ENCODE results near the gene USP17L15.
"Not testable (repeated sequence)": the region's sequence is repeated elsewhere in the genome, so short reads cannot be mapped to it uniquely, and the experiment has no call there.

Gene USP17L15, protein sequence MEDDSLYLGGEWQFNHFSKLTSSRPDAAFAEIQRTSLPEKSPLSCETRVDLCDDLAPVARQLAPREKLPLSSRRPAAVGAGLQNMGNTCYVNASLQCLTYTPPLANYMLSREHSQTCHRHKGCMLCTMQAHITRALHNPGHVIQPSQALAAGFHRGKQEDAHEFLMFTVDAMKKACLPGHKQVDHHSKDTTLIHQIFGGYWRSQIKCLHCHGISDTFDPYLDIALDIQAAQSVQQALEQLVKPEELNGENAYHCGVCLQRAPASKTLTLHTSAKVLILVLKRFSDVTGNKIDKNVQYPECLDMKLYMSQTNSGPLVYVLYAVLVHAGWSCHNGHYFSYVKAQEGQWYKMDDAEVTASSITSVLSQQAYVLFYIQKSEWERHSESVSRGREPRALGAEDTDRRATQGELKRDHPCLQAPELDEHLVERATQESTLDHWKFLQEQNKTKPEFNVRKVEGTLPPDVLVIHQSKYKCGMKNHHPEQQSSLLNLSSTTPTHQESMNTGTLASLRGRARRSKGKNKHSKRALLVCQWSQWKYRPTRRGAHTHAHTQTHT

DNA sequence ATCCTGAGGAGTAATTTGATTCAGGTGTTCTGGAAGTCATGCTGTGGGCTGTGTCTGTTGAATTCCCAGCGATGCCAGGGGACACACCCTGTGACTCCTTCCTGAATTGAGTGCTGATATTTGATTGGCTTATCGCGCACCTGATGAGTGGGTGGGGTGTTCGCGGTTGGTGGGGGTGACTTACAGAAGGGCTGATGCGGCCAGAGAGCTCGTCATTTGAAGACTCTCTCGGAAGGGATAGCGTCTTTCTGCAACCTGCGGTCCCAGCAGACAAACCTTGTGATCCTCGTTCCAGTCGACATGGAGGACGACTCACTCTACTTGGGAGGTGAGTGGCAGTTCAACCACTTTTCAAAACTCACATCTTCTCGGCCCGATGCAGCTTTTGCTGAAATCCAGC, at the start of gene USP17L15:
USP17L15 (plus strand) TSS at position 301 of the 400 bp plus-strand sequence; CDS start at position 301, 0 bp downstream.
- DNase-seq = not testable (repeated sequence)

GRCh38 chr4:9210357-9210756, 23.8 kb upstream of the USP17L15 start, which contains the start of gene USP17L10:
USP17L10 (plus strand) TSS chr4:9210657; CDS start chr4:9210657, 0 bp downstream.
- not testable (repeated sequence) for DNase-seq

DNA sequence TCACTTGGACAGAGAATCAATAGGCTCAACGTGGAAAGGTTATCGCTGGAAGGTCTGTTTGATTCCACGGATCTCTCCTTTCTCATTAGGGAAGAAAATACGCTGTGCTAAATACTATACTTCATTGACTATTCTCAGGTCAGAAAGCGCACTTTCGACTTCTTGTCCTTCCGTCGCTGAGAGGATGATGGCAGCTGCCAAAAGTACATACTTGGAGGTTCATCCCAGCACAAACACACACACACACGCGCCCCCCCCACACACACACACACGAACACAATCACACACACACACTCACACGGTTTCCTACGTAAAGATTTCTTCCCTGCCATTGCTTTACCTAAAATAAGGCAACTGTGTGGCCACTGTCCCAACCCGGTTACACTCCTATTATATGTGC, 19.5 kb upstream of the USP17L15 start:
- DNase-seq = not testable (repeated sequence)

GRCh38 chr4:9215105-9215504, 19.1 kb upstream of the USP17L15 start, which contains the start of gene USP17L11:
USP17L11 (plus strand) TSS chr4:9215405; CDS start chr4:9215405, 0 bp downstream.
- not testable (repeated sequence) for DNase-seq

GRCh38 chr4:9219852-9220251, 14.3 kb upstream of the USP17L15 start, which contains the start of gene USP17L12:
USP17L12 (plus strand) TSS chr4:9220152; CDS start chr4:9220152, 0 bp downstream.
- not testable (repeated sequence) for DNase-seq

DNA sequence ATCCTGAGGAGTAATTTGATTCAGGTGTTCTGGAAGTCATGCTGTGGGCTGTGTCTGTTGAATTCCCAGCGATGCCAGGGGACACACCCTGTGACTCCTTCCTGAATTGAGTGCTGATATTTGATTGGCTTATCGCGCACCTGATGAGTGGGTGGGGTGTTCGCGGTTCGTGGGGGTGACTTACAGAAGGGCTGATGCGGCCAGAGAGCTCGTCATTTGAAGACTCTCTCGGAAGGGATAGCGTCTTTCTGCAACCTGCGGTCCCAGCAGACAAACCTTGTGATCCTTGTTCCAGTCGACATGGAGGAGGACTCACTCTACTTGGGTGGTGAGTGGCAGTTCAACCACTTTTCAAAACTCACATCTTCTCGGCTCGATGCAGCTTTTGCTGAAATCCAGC, 9.6 kb upstream of the USP17L15 start, which contains the start of gene USP17L13:
USP17L13 (plus strand) TSS at position 301 of the 400 bp plus-strand sequence; CDS start at position 301, 0 bp downstream.
- DNase-seq = not testable (repeated sequence)

DNA sequence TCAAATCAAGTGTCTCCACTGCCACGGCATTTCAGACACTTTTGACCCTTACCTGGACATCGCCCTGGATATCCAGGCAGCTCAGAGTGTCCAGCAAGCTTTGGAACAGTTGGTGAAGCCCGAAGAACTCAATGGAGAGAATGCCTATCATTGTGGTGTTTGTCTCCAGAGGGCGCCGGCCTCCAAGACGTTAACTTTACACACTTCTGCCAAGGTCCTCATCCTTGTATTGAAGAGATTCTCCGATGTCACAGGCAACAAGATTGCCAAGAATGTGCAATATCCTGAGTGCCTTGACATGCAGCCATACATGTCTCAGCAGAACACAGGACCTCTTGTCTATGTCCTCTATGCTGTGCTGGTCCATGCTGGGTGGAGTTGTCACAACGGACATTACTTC, 3.9 kb upstream of the USP17L15 start:
- DNase-seq = peak in 1 of 2 experiments; percentile 14

- not testable (repeated sequence) for DNase-seq
These were observed 4.3 kb downstream of the USP17L15 start for GRCh38 chr4:9238461-9238860.

- not testable (repeated sequence) for DNase-seq
These were observed 9.4 kb downstream of the USP17L15 start, which contains the start of gene USP17L17 for GRCh38 chr4:9243579-9243978. USP17L17 (plus strand) TSS chr4:9243879; CDS start chr4:9243879, 0 bp downstream.

GRCh38 chr4:9247953-9248680, 13.9 kb downstream of the USP17L15 start, which contains the start of gene USP17L18:
USP17L18 (plus strand) TSS chr4:9248630; CDS start chr4:9248630, 0 bp downstream.
- peak in 1 of 2 experiments; percentile 13 for DNase-seq

GRCh38 chr4:9253078-9253477, 18.9 kb downstream of the USP17L15 start, which contains the start of gene USP17L19:
USP17L19 (plus strand) TSS chr4:9253378; CDS start chr4:9253378, 0 bp downstream.
- not testable (repeated sequence) for DNase-seq

DNA sequence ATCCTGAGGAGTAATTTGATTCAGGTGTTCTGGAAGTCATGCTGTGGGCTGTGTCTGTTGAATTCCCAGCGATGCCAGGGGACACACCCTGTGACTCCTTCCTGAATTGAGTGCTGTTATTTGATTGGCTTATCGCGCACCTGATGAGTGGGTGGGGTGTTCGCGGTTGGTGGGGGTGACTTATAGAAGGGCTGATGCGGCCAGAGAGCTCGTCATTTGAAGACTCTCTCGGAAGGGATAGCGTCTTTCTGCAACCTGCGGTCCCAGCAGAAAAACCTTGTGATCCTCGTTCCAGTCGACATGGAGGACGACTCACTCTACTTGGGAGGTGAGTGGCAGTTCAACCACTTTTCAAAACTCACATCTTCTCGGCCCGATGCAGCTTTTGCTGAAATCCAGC, 23.6 kb downstream of the USP17L15 start, which contains the start of gene USP17L20:
USP17L20 (plus strand) TSS at position 301 of the 400 bp plus-strand sequence; CDS start at position 301, 0 bp downstream.
- not testable (repeated sequence) for DNase-seq

DNA sequence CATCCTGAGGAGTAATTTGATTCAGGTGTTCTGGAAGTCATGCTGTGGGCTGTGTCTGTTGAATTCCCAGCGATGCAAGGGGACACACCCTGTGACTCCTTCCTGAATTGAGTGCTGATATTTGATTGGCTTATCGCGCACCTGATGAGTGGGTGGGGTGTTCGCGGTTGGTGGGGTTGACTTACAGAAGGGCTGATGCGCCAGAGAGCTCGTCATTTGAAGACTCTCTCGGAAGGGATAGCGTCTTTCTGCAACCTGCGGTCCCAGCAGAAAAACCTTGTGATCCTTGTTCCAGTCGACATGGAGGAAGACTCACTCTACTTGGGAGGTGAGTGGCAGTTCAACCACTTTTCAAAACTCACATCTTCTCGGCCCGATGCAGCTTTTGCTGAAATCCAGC, 28.4 kb downstream of the USP17L15 start, which contains the start of gene USP17L21:
USP17L21 (plus strand) TSS at position 301 of the 400 bp plus-strand sequence; CDS start at position 301, 0 bp downstream.
- not testable (repeated sequence) for DNase-seq

DNA sequence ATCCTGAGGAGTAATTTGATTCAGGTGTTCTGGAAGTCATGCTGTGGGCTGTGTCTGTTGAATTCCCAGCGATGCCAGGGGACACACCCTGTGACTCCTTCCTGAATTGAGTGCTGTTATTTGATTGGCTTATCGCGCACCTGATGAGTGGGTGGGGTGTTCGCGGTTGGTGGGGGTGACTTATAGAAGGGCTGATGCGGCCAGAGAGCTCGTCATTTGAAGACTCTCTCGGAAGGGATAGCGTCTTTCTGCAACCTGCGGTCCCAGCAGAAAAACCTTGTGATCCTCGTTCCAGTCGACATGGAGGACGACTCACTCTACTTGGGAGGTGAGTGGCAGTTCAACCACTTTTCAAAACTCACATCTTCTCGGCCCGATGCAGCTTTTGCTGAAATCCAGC, 33.1 kb downstream of the USP17L15 start, which contains the start of gene USP17L22:
USP17L22 (plus strand) TSS at position 301 of the 400 bp plus-strand sequence; CDS start at position 301, 0 bp downstream.
- not testable (repeated sequence) for DNase-seq

- peak; percentile 18 to 20 for DNase-seq
These were observed 37.5 kb downstream of the USP17L15 start for GRCh38 chr4:9271719-9272118.
